Fibroblast of mammary gland (primary cell): ENCODE data around the gene BIRC7.
A peak's percentile ranks its signal among the peaks of the same experiment; 100 is the strongest.

Source experiments
- DNase-seq: peaks from one replicate; pipeline ENCODE4 v3.0.0-alpha.2; 2010; ENCODE audit warnings: low read depth
- H3K4me3 ChIP-seq: 2 replicates; pipeline ENCODE4 v1.5.1; 2011; ENCODE audit warnings: low read depth, mild to moderate bottlenecking, low read length, moderate library complexity; ENCODE audit not compliant: control insufficient read depth
- CTCF ChIP-seq: conservative IDR thresholded peaks from 2 replicates; pipeline ENCODE4 v1.5.1; 2011; ENCODE audit warnings: low read depth, low read length, inconsistent platforms; ENCODE audit not compliant: control insufficient read depth, insufficient read depth

The BIRC7 gene

GRCh38 chr20:63204362-63204761 lies 31.3 kb upstream of the BIRC7 start:
- no peak for TF ChIP-seq CTCF
- no peak overlapping the region for H3K4me3 ChIP-seq
- DNase-seq = no peak

DNA sequence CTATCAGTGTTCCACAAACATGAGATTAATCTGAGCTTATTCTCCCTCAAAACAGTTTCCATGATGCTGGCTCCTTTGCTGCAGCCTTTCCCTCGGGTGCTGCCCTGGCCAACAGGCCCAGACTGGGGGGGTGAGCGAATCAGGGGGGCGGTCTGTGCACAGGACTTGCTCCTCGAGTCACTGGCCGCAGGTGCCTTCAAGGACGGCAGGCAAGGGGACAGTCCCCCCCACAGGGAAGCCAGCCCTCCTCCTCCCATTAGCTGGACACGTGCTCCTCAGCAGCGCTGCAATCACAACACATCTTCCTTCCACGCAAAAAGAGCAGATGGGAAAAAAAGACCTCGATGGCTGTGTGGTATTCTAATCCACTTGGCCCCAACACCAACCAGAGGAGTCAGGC lies 29.8 kb upstream of the BIRC7 start:
- no peak for DNase-seq
- no peak overlapping the region for H3K4me3 ChIP-seq
- TF ChIP-seq CTCF = no peak

DNA sequence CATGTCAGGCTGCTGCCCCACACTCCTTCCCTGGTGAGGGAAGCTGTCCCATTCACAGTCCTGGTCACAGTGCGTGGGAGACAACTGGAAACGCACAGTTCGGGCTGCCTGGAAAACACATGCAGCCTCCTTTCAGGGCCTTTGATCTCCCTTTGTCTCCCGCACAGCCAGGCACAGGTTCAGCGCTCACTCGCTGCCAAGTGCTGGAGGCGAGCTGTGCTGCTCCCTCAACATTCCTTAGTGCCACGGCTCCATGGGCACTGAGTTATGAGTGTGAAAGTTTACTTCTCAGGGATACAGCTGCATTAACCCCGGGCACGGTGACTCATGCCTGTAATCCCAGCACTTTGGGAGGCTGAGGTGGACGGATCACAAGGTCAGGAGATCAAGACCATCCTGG lies 28.8 kb upstream of the BIRC7 start:
- H3K4me3 ChIP-seq = no peak overlapping the region
- TF ChIP-seq CTCF = no peak
- DNase-seq = peak; percentile 44

GRCh38 chr20:63208346-63208909 lies 27.3 kb upstream of the BIRC7 start:
- no peak overlapping the region for H3K4me3 ChIP-seq
- no peak for TF ChIP-seq CTCF

GRCh38 chr20:63210011-63210605 lies 25.6 kb upstream of the BIRC7 start:
- H3K4me3 ChIP-seq = no peak overlapping the region
- no peak for TF ChIP-seq CTCF
- no peak for DNase-seq

More at GRCh38 chr20:63208346-63208909, 27.3 kb upstream of the BIRC7 start:
- no peak for DNase-seq

- no peak for DNase-seq
- no peak overlapping the region for H3K4me3 ChIP-seq
- TF ChIP-seq CTCF = no peak
Measured at GRCh38 chr20:63212393-63212730, 23.3 kb upstream of the BIRC7 start.

DNA sequence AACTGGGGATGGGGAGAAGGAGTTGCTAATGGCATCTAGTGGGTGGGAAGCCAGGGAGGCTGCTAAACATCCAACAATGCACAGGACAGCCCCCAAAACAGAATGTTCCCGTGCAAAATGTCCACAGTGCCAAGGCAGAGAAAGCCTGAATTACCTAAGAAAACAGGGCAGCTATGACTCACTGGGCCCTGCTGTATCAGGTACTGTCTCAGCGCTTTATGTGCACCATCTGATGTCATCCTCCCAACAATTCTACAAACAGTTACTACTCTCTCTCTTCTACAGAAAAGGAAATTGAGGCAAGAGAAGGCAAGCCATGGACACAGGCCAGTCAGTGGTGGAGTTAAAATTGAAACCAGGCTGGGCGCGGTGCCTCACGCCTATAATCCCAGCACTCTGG lies 22.9 kb upstream of the BIRC7 start:
- H3K4me3 ChIP-seq = no peak overlapping the region
- TF ChIP-seq CTCF = no peak
- DNase-seq = no peak
